ENCODE data around the gene OSMR.

The OSMR gene

GRCh38 chr5:38837932-38838331 lies 7.9 kb upstream of the OSMR start:
- H3K9me2 ChIP-seq (replicated peaks; ENCODE audit: low read depth, low read length), result no peaks in the 10 kb centered on the region
- H3K9me3 ChIP-seq (ENCODE audit: insufficient read depth, low read depth, low read length), result no peaks in the 10 kb centered on the region
- no peak overlapping the region for H3K4me2 ChIP-seq (ENCODE audit: low read depth, low read length, poor library complexity, severe bottlenecking)
- no peaks in the 10 kb centered on the region for H3K4me1 ChIP-seq (ENCODE audit: insufficient read depth, low read length, poor library complexity, severe bottlenecking)
- TF ChIP-seq EZH2phosphoT487 (IDR thresholded peaks at IDR 0.05; ENCODE audit: borderline replicate concordance), result no peak
- no peak for TF ChIP-seq CTCF (conservative IDR thresholded peaks at IDR 0.05; ENCODE audit: low read length)
- no peaks in the 10 kb centered on the region for H3F3A ChIP-seq (ENCODE audit: low read depth)
- no peak overlapping the region for H3K4me3 ChIP-seq (ENCODE audit: low read length, poor library complexity, severe bottlenecking)
- H3K9ac ChIP-seq (ENCODE audit: low read depth, low read length, poor library complexity, severe bottlenecking), result no peak overlapping the region
- H3K36me3 ChIP-seq (ENCODE audit: insufficient read depth, low read length), result no peaks in the 10 kb centered on the region
- no peaks in the 10 kb centered on the region for H3K79me2 ChIP-seq (ENCODE audit: insufficient read depth, low read length)
- no peaks in the 10 kb centered on the region for H4K20me1 ChIP-seq (ENCODE audit: insufficient read depth, low read length, poor library complexity, severe bottlenecking)
- H3K27me3 ChIP-seq (ENCODE audit: insufficient read depth, low read length, poor library complexity, severe bottlenecking), result no peaks in the 10 kb centered on the region
- H2AFZ ChIP-seq (ENCODE audit: low read length), result no peak overlapping the region

GRCh38 chr5:38843665-38844064 lies 2.1 kb upstream of the OSMR start:
- H3K9me3 ChIP-seq (ENCODE audit: insufficient read depth, low read depth, low read length), result no peaks in the 10 kb centered on the region
- H3K4me3 ChIP-seq (ENCODE audit: low read length, poor library complexity, severe bottlenecking), result no peak overlapping the region
- H3K4me1 ChIP-seq (ENCODE audit: insufficient read depth, low read length, poor library complexity, severe bottlenecking), result no peaks in the 10 kb centered on the region
- H3K4me2 ChIP-seq (ENCODE audit: low read depth, low read length, poor library complexity, severe bottlenecking), result no peak overlapping the region
- H3F3A ChIP-seq (ENCODE audit: low read depth), result no peaks in the 10 kb centered on the region
- H3K36me3 ChIP-seq (ENCODE audit: insufficient read depth, low read length), result no peaks in the 10 kb centered on the region
- H3K79me2 ChIP-seq (ENCODE audit: insufficient read depth, low read length), result no peaks in the 10 kb centered on the region
- H4K20me1 ChIP-seq (ENCODE audit: insufficient read depth, low read length, poor library complexity, severe bottlenecking), result no peaks in the 10 kb centered on the region
- H2AFZ ChIP-seq (ENCODE audit: low read length), result no peak overlapping the region
- no peaks in the 10 kb centered on the region for H3K27me3 ChIP-seq (ENCODE audit: insufficient read depth, low read length, poor library complexity, severe bottlenecking)
- TF ChIP-seq CTCF (conservative IDR thresholded peaks at IDR 0.05; ENCODE audit: low read length) (no peak), EZH2phosphoT487 (IDR thresholded peaks at IDR 0.05; ENCODE audit: borderline replicate concordance) (no peak)
- H3K9me2 ChIP-seq (replicated peaks; ENCODE audit: low read depth, low read length), result no peaks in the 10 kb centered on the region
- no peak overlapping the region for H3K9ac ChIP-seq (ENCODE audit: low read depth, low read length, poor library complexity, severe bottlenecking)

GRCh38 chr5:38846379-38847011 lies 683 bp downstream of the OSMR start:
- Histone ChIP-seq H3K36me3 (ENCODE audit: insufficient read depth, low read length) (no peaks in the 10 kb centered on the region), H3K79me2 (ENCODE audit: insufficient read depth, low read length) (no peaks in the 10 kb centered on the region), H3K4me1 (ENCODE audit: insufficient read depth, low read length, poor library complexity, severe bottlenecking) (no peaks in the 10 kb centered on the region), H3K9me2 (replicated peaks; ENCODE audit: low read depth, low read length) (no peaks in the 10 kb centered on the region), H3K4me2 (ENCODE audit: low read depth, low read length, poor library complexity, severe bottlenecking) (no peak overlapping the region), H3K4me3 (ENCODE audit: low read length, poor library complexity, severe bottlenecking) (no peak overlapping the region), H3F3A (ENCODE audit: low read depth) (no peaks in the 10 kb centered on the region), H2AFZ (ENCODE audit: low read length) (no peak overlapping the region), H3K27me3 (ENCODE audit: insufficient read depth, low read length, poor library complexity, severe bottlenecking) (no peaks in the 10 kb centered on the region), H4K20me1 (ENCODE audit: insufficient read depth, low read length, poor library complexity, severe bottlenecking) (no peaks in the 10 kb centered on the region), H3K9me3 (ENCODE audit: insufficient read depth, low read depth, low read length) (no peaks in the 10 kb centered on the region), H3K9ac (ENCODE audit: low read depth, low read length, poor library complexity, severe bottlenecking) (no peak overlapping the region)
- no peak for TF ChIP-seq EZH2phosphoT487 (IDR thresholded peaks at IDR 0.05; ENCODE audit: borderline replicate concordance)
- TF ChIP-seq CTCF (conservative IDR thresholded peaks at IDR 0.05; ENCODE audit: low read length), result no peak

Measured in Loucy (cell line).